HG02610 (cell line): Measurements from ENCODE around the gene FZD4.
"Not testable (repeated sequence)": the region's sequence is repeated elsewhere in the genome, so short reads cannot be mapped to it uniquely, and the experiment has no call there.

Experiments used
- ATAC-seq: cut with Tn5 transposase; IDR thresholded peaks from one replicate; pipeline ENCODE4 v1.9.1; 2021; ENCODE audit warnings: mild to moderate bottlenecking, moderate library complexity; ENCODE audit not compliant: unreplicated experiment

Gene FZD4

DNA sequence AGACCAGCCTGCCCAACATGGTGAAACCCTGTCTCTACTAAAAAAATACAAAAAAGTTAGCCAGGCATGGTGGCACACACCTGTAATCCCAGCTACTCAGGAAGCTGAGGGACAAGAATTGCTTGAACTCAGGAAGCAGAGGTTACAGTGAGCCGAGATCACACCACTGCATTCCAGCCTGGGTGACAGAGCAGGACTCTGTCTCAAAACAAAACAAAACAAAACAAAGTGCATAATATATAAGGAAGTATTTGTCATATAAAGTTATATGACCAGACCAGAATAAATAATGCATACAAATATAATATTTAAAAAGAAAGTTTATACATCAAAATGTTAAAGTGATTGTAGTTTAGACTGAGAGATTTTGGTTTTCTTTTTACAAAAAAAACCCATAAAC lies 39.3 kb downstream of the FZD4 start:
- ATAC-seq, result not testable (repeated sequence)

DNA sequence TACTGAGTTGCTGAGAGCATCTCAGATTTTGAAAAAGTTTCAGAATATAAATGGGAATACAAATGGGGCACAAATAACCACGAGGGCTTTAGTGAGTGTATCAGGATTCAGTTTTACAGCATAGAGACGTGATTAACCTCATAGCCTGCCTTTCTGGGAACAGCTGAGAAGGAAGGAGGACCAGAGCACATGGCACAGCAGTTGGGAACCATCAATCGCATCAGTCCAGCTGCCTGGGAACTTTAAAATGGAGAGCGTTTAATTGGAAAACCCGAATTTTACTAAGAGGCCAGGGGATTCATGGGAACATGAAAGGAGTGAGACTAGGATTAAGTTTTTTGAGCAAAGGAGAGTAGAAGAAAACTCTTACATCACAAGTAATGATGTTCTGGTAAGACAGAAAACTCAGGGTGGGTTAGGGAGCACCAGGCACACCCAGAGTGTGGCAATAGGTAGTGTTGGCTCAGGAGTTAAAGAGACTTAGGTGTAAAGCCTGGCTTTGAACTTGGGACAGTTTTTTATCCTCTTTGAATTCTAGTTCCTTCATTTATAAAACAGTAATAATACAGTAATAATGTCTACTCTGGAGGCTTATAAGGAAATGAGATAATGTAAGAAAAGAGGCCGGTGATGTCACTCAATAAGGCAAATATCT lies 40.2 kb downstream of the FZD4 start:
- ATAC-seq, result no peak

DNA sequence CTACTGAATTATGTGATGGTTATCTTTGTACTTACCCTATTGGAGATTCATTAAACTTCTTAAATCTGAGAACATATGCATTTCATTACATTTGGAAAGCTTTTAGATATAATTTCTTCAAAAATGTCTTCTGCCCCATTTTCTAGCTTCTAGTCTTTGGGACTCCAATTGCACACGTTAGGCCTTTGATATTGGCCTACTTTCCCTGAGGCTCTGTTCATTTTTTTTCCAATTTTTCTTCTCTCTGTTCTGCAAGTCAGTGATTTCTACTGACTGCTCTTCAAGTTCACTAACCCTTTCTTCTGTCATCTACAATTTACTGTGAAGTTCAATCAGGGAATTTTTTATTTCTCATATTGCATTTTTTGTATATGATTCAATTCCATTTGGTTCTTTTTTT lies 43.0 kb downstream of the FZD4 start:
- ATAC-seq, result no peak

DNA sequence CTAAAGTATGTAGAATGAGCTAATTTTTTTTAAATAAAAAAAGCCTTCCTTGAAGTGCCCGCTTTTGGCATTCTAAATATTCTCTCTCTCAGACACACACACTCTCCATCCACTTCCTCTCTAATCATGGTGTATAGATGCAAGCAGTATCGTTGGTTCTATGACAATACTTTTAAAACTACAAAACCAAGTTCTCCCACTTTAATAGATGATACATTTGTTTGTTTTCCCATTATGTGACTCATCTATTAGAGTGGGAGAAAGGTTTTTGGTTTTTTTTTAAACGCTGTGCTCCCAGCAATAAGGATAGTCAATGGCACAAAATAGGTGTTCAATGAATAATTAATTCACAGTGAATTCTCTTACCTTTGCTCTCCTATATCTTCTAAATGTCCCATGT lies 44.6 kb downstream of the FZD4 start:
- ATAC-seq, result no peak

DNA sequence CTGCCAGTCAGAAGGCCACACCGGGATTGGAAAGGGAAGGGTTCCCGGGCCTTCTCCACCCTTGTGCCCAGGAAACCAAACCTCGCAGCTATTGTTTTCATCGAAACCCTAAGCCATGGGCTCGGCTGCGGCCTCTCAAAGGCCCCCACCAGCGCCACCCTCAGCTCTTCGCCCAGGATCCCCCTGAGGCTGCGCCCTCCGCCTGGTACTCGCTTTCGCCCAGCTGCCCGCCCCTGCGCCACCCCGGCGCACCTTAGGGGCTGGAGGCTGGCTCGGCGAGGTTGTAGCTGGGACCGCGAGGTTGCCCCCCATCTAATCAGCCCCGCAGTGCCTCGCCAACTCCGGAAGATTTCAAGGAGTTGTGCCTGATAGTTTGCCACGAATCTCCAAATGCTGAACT lies 49.0 kb downstream of the FZD4 start:
- ATAC-seq, result no peak

DNA sequence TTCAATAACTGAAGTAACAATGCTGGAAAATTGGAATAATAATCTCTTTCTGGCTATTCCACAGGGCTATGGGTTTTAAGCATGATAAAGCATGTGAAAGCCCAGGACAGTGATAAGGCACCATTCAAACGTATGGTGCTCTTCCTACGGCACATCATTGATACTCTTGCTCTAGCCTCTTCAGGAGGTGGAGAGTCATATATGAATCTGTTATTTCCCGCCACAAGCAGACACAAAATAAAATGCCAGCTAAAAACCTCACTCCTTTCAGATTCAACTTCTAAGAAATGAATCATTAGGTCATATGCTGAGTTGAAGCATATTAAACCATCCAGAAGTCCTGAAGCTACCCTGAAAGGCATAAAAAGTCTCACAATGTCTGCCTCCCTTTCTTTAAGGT lies 49.9 kb downstream of the FZD4 start:
- no peak for ATAC-seq

DNA sequence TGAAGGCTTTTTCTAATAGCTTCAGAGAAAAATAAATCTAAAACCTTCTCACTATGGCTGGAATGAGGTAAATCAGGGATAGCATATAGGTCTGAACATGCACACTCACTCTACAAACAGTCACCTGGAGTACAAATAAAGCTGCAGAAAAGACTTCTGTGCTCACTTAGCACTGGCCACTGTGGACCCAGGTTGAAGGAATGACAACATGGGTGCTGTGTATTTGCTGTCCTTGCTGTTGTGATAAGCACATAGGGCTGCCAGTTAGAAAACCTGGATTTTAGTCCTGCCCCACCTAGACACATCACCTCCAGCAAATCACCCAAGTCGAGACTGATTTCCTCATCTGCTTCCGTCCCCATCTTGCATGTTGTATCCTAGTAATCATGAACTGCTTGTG lies 51.2 kb downstream of the FZD4 start:
- ATAC-seq, result no peak

DNA sequence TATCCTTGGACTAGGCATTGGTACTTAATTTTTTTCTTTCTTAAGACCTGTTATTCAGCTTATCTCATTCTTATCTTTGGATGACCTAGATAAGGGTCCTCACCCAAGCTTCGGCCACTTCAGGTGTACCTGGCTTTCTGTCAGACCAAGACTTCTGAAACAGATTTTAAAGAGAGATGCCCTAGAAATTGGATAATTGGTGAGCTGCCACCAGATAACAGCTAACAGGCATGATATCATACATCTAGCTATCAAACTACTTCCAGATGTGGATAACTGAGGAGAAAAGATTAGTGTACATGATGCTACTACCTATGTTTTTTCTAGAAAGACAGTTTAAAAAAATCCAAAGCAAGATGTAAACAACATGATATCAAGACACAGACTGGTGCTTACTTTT lies 52.9 kb downstream of the FZD4 start:
- ATAC-seq, result no peak

DNA sequence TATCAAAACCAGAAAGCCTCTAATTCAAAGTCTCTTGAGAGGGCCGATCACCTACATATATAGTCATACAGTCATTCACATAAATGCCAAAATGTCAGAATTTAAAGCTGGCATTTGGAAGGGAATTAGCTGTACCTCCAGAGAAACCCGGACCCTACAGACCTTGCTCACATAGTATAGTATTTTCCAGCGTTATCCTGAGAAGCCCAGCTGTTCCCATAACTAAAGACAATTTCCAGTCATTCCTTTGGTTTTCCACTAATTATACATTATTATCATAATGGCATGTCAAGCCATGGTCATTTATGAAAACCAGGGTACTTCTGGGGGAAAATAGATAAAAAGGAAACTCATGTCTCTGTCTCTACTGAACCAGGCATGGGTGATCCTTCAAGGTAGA lies 53.6 kb downstream of the FZD4 start:
- ATAC-seq, result no peak

DNA sequence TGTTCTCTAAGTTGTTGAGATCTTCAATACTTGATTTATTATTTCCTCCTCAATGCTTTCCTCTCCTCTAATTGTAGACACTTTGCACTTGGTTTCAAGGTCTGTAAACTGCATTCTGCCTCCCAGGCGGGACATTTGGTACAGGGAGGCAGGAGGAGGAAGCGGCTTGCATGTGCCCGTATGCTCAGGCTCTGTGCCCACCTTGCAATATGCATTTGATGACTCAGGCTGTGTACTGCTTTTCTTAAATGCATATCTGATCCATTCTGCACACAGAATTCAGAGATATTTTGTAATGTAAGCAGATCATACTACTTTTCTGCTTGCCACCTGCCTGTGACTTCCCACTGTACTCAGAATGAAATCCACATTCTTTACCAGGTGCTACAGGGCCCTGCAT lies 55.0 kb downstream of the FZD4 start:
- no peak for ATAC-seq

DNA sequence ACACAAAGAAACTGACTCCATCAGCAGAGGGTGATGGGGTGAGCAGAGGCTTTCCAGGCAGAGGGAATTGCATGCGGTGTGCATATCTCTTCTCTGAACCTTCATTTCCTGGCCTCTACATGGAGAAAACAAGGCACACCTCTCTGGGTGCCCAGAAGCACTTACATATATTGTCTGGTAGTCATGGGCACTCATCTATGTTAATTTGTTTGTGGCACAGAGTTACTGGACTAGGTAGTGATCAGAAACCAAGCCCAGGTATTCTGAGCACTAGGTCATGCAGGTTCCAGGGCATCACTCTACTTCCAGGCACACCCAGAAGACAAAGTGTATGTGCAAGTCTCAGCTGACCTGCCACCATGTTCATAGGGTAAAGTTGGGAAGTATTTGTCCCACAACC lies 56.5 kb downstream of the FZD4 start:
- no peak for ATAC-seq

DNA sequence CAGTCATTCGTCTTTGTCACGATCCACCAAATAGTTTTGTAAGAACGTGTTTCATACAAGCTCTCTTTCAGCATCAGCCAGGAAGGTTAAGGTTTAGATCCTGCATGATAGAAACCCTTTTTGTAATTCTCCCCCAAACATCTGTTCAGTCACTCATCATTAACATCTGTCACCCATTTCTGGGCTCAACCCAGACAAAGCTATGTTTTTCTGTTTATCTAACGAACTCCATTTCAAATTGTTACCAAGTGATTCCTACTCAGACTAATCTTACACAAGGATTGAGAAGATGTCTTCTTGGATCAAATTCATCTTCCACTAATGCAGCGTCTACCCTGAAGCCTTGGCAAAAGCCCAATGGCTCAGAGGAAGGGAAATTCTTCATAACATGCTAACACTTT lies 58.8 kb downstream of the FZD4 start:
- no peak for ATAC-seq
